ENCODE measurements around the gene TAS2R39. TPM values are rescaled to one million over a fixed set of nuclear protein-coding genes. Genes with fewer than 3 reads are reported as not detected.
"Not testable (repeated sequence)": the region's sequence is repeated elsewhere in the genome, so short reads cannot be mapped to it uniquely, and the experiment has no call there.

The TAS2R39 gene
- total RNA-seq, 2 experiments from 2014 or later, result not detected

DNA sequence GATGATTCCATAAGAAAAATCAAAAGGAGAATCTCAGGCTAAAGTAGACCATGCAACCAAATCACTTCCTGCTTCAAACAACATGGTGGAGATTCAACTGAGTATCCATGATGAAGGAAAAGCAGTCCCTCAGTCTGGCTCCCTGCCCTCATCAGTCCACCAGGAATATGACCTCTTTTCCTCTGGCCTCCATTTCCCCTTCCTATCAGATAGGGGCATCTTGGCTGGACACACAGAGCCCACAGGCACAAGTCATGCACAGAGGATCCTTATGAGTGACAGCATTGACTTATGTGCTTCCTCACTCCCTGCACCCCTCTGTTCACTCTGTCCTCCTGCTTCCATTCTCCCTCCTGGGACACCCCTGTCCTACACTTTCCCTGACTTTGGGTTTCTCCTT lies 34.6 kb upstream of the TAS2R39 start:
- no peaks in the 10 kb centered on the region for H3K4me1 ChIP-seq (ENCODE audit: insufficient read depth, low read length)
- H3K9me3 ChIP-seq (ENCODE audit: control insufficient read depth in 1 of 2, insufficient read depth in 1 of 2, low read length in 2 of 2), result no peaks in the 10 kb centered on the region
- Mint-ChIP-seq H3K36me3 (ENCODE audit: low read depth) (no peaks in the 10 kb centered on the region), H3K9me3 (peaks cover 8% of the 10 kb centered on the region), H3K4me1 (ENCODE audit: low read depth) (no peaks in the 10 kb centered on the region), H3K4me3 (no peak overlapping the region), H3K27ac (no peak overlapping the region), H3K27me3 (peaks cover 6% of the 10 kb centered on the region)
- H3K27ac ChIP-seq (ENCODE audit: low read depth in 1 of 2, low read length in 2 of 2), result no peak overlapping the region
- no peak for ATAC-seq (ENCODE audit: poor library complexity)
- no peaks in the 10 kb centered on the region for H3K36me3 ChIP-seq (ENCODE audit: insufficient read depth, low read length)
- TF ChIP-seq, protein P1, sequence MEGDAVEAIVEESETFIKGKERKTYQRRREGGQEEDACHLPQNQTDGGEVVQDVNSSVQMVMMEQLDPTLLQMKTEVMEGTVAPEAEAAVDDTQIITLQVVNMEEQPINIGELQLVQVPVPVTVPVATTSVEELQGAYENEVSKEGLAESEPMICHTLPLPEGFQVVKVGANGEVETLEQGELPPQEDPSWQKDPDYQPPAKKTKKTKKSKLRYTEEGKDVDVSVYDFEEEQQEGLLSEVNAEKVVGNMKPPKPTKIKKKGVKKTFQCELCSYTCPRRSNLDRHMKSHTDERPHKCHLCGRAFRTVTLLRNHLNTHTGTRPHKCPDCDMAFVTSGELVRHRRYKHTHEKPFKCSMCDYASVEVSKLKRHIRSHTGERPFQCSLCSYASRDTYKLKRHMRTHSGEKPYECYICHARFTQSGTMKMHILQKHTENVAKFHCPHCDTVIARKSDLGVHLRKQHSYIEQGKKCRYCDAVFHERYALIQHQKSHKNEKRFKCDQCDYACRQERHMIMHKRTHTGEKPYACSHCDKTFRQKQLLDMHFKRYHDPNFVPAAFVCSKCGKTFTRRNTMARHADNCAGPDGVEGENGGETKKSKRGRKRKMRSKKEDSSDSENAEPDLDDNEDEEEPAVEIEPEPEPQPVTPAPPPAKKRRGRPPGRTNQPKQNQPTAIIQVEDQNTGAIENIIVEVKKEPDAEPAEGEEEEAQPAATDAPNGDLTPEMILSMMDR (IDR thresholded peaks at IDR 0.05), result no peak
- H3K4me3 ChIP-seq (ENCODE audit: low read length), result no peak overlapping the region
- no peak for DNase-seq
- peaks cover 0 to 6% of the 10 kb centered on the region in 2 experiments for H3K27me3 ChIP-seq (ENCODE audit: control insufficient read depth in 1 of 2, insufficient read depth in 2 of 2, low read length in 2 of 2)
- intact Hi-C loops (cut with DNase I, micrococcal nuclease), result no loop called here
- CTCF ChIA-PET, result no interaction called here
- POLR2A ChIA-PET, result no interaction called here

DNA sequence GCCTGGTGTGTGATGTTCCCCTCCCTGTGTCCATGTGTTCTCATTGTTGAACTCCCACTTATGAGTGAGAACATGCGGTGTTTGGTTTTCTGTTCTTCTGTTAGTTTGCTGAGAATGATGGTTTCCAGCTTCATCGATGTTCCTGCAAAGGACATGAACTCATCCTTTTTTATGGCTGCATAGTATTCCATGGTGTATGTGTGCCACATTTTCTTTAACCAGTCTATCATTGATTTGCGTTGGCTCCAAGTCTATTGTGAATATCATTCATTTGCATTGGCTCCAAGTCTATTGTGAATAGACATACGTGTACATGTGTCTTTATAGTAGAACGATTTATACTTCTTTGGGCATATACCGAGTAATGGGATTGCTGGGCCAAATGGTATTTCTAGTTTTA lies 32.5 kb upstream of the TAS2R39 start:
- POLR2A ChIA-PET; H3K27ac ChIP-seq (ENCODE audit: low read depth in 1 of 2, low read length in 2 of 2); H3K4me1 Mint-ChIP-seq (ENCODE audit: low read depth); H3K27ac Mint-ChIP-seq; H3K4me1 ChIP-seq (ENCODE audit: insufficient read depth, low read length); CTCF ChIA-PET; H3K4me3 Mint-ChIP-seq; H3K36me3 Mint-ChIP-seq (ENCODE audit: low read depth); H3K9me3 Mint-ChIP-seq; H3K36me3 ChIP-seq (ENCODE audit: insufficient read depth, low read length); H3K27me3 ChIP-seq (ENCODE audit: control insufficient read depth in 1 of 2, insufficient read depth in 2 of 2, low read length in 2 of 2); ATAC-seq (ENCODE audit: poor library complexity); H3K27me3 Mint-ChIP-seq; H3K9me3 ChIP-seq (ENCODE audit: control insufficient read depth in 1 of 2, insufficient read depth in 1 of 2, low read length in 2 of 2); intact Hi-C loops (cut with DNase I, micrococcal nuclease); H3K4me3 ChIP-seq (ENCODE audit: low read length); DNase-seq: not testable (repeated sequence)

DNA sequence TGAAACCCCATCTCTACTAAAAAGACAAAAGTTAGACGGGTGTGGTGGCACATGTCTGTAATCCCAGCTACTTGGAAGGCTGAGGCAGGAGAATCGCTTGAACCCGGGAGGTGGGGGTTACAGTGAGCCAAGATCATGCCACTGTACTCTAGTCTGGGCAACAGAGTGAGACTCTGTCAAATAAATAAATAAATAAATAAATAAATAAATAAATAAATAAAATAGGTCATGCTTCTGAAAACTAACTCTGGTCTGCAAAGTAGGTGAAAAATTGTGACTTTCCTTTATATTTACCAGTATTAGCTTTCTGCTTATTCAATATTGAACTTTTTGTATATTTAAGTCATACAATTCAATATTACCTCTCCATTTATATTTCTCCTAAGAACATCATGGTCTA lies 24.6 kb upstream of the TAS2R39 start:
- H3K9me3 Mint-ChIP-seq; H3K27ac Mint-ChIP-seq; H3K4me1 ChIP-seq (ENCODE audit: insufficient read depth, low read length); H3K4me3 Mint-ChIP-seq; H3K27me3 ChIP-seq (ENCODE audit: control insufficient read depth in 1 of 2, insufficient read depth in 2 of 2, low read length in 2 of 2); POLR2A ChIA-PET; H3K27me3 Mint-ChIP-seq; ATAC-seq (ENCODE audit: poor library complexity); H3K4me1 Mint-ChIP-seq (ENCODE audit: low read depth); CTCF ChIA-PET; intact Hi-C loops (cut with DNase I, micrococcal nuclease); H3K27ac ChIP-seq (ENCODE audit: low read depth in 1 of 2, low read length in 2 of 2); DNase-seq; H3K9me3 ChIP-seq (ENCODE audit: control insufficient read depth in 1 of 2, insufficient read depth in 1 of 2, low read length in 2 of 2); H3K4me3 ChIP-seq (ENCODE audit: low read length); H3K36me3 Mint-ChIP-seq (ENCODE audit: low read depth); H3K36me3 ChIP-seq (ENCODE audit: insufficient read depth, low read length): not testable (repeated sequence)

DNA sequence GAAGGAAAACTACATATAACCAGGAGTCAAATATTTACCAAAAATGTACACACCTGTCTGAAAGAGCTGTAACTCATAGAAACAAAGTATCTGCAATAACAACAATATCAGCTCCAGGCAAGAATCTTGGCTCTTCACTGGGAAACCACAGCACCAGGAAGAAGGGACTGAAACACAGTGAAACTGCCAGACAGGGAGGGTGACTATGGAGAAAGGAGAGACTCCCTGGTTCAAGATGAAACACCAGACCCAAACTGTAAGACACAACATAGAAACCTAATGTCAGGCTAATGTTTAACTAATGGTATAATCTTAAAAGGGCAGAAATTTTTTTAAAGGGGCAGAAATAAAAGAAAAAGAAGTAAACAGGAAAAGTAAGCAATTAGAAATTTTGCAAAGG lies 11.5 kb upstream of the TAS2R39 start:
- Mint-ChIP-seq H3K4me1 (ENCODE audit: low read depth) (no peaks in the 10 kb centered on the region), H3K27ac (no peak overlapping the region), H3K4me3 (no peak overlapping the region), H3K36me3 (ENCODE audit: low read depth) (peaks cover 4% of the 10 kb centered on the region), H3K27me3 (peaks cover 30% of the 10 kb centered on the region), H3K9me3 (peaks cover 4% of the 10 kb centered on the region)
- no peaks in the 10 kb centered on the region for H3K4me1 ChIP-seq (ENCODE audit: insufficient read depth, low read length)
- TF ChIP-seq, protein P1 (IDR thresholded peaks at IDR 0.05), result no peak
- H3K27ac ChIP-seq (ENCODE audit: low read depth in 1 of 2, low read length in 2 of 2), result no peak overlapping the region
- no peak for DNase-seq
- no peaks in the 10 kb centered on the region for H3K36me3 ChIP-seq (ENCODE audit: insufficient read depth, low read length)
- ChIA-PET POLR2A (no interaction called here), CTCF (no interaction called here)
- no peaks in the 10 kb centered on the region for H3K27me3 ChIP-seq (ENCODE audit: control insufficient read depth in 1 of 2, insufficient read depth in 2 of 2, low read length in 2 of 2)
- intact Hi-C loops (cut with DNase I, micrococcal nuclease), result no loop called here
- H3K9me3 ChIP-seq (ENCODE audit: control insufficient read depth in 1 of 2, insufficient read depth in 1 of 2, low read length in 2 of 2), result peaks cover 0 to 5% of the 10 kb centered on the region in 2 experiments
- H3K4me3 ChIP-seq (ENCODE audit: low read length), result no peak overlapping the region
- no peak for ATAC-seq (ENCODE audit: poor library complexity)
